NCI-H774 (cell line): ENCODE measurements around the gene CGB3.
A peak's percentile ranks its signal among the peaks of the same experiment; 100 is the strongest.

ENCODE experiments used
- DNase-seq: peaks from one replicate; lab custom pipeline; 2025; lab: John Stamatoyannopoulos, UW

CGB3 gene

GRCh38 chr19:49016067-49016839 lies 7.9 kb downstream of the CGB3 start:
- no peak for DNase-seq

- DNase-seq: no peak
Observed at GRCh38 chr19:49014870-49015255, 9.3 kb downstream of the CGB3 start.

GRCh38 chr19:49014123-49014869 lies 9.8 kb downstream of the CGB3 start:
- DNase-seq: no peak

DNA sequence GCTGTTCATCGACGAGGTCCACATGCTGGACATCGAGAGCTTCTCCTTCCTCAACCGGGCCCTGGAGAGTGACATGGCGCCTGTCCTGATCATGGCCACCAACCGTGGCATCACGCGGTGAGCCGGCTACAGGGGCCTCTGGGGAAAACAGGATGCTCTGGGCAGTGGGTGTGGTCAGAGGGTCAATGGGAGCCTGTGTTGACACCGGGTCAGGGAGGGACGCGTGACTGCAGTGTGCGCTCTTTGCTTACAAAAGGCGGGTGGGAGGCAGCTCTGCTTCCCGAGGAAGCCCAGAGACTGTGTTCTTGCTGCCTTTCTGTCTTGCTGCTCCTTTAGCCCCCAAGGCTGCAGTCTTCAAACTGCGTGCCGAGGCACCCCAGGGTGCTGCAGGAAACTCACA lies 12.9 kb downstream of the CGB3 start:
- no peak for DNase-seq

- DNase-seq: no peak
Observed at GRCh38 chr19:49010453-49010852, 13.7 kb downstream of the CGB3 start.

DNA sequence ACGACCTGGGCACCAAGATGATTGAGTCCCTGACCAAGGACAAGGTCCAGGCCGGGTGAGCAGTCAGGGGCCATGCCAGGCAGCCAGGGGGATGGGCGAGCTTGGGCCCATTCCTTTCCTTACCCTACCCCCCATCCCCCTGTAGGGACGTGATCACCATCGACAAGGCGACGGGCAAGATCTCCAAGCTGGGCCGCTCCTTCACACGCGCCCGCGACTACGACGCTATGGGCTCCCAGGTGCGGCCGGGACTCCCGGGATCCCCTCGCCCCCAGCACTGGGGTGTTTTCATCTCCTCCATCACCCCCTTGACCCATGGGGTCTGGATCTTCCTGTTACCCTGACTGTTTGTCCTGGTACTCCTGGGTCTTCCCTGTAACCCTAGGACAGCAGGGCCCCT lies 14.3 kb downstream of the CGB3 start:
- DNase-seq: no peak

DNA sequence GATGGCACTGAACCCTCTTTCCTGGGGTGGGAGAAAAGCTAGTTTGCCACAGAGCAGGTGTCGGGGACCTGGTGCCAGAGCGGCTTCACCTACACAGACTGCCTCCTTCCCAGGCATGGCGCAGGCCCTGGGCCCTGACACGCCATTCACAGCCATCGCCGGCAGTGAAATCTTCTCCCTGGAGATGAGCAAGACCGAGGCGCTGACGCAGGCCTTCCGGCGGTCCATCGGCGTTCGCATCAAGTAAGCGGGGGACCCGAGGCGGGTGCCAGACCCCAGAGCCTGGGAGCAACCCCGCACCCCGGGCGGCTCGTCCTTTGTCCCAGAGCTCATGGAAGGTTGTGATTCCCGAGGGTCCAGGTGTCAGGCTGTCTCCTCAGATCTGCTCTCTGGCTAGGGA lies 17.2 kb downstream of the CGB3 start:
- DNase-seq: no peak

- no peak for DNase-seq
Observed at GRCh38 chr19:49004964-49005614, 19.0 kb downstream of the CGB3 start.

DNA sequence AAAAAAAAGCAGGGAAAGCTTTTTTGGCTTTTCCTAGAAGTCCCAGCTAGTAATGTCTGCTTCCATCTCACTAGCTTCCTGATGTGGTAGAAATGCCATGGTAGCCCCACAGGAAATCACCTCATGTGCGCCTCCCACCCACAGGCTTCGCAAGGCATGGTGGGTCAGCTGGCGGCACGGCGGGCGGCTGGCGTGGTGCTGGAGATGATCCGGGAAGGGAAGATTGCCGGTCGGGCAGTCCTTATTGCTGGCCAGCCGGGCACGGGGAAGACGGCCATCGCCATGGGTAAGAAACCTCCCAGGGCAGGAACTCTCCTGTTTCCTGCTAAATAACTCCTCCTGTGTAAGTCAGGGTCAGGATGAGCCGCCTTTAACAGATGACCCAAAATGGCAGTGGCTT lies 20.0 kb downstream of the CGB3 start:
- DNase-seq: no peak

- DNase-seq: no peak
Observed at GRCh38 chr19:48999481-49000325, 24.4 kb downstream of the CGB3 start.

- DNase-seq: peak; percentile 35
Observed at GRCh38 chr19:48997972-48998371, 26.2 kb downstream of the CGB3 start.

DNA sequence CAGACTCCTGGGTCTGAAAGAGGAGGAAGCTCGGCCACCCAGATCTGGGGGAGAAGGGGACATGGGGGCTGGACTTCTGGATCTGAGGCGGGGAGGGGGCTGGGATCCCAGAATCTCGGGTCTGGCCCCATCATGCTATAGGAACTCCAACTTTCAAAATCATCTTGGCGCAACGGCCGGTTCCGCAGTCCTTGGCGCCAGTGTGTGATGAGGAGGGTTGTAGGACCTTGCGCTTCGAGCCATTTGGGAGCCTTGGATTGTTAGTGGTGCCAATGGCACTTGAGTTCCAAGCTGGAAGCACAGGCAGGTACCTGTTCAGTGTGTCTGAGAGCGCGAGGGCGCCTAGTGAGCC lies 30.1 kb downstream of the CGB3 start:
- DNase-seq: no peak

DNA sequence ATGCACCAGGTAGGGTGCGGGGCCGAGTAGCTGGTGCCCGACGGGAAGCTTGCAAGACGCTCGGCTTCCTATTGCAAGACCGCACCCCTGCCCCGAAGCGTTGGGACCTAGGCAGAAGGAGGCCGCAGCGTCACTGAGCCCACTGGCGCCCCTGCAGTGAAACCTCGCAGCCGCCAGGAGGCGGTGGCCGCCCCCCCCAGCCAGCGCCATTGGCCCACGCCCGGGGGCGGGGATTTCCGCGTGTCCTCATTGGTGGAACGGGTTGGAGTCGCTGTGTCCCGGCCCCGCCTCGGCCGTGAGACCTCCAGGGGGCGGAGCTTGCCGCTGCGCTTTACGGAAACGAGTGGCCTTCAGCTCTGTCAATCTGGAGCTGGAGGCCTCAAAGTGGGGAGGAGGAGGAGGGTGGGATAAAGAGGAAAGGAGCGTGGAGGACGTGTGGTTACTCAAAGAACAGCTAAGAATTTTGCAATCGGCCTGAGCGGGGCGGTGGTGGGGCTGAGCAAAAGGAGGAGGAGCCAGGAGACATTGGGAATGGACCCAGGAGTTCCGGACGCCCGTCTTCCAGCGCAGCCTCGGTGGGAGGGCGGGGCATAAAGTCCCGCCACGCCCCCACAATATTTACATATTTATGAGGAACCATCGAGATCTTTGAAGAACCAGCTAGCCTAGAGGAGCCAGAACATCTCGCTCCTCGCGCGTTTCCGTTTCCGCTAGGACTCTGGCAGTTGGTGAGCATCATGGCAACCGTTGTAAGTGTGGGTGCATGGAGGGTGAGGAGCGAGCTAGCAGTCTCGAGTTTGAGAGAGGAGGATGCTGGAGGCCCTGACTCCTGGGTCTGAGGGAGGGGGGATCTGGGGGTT lies 30.7 kb downstream of the CGB3 start, which contains the start of the genes GYS1 and RUVBL2:
TSS of gene GYS1 (minus strand) at position 135 of the 860 bp plus-strand sequence. CDS start 197 bp downstream, outside the sequence.
TSS of gene RUVBL2 (plus strand) at position 713 of the 860 bp plus-strand sequence. CDS start at position 738, 25 bp downstream.
- peak; percentile 99 for DNase-seq

DNA sequence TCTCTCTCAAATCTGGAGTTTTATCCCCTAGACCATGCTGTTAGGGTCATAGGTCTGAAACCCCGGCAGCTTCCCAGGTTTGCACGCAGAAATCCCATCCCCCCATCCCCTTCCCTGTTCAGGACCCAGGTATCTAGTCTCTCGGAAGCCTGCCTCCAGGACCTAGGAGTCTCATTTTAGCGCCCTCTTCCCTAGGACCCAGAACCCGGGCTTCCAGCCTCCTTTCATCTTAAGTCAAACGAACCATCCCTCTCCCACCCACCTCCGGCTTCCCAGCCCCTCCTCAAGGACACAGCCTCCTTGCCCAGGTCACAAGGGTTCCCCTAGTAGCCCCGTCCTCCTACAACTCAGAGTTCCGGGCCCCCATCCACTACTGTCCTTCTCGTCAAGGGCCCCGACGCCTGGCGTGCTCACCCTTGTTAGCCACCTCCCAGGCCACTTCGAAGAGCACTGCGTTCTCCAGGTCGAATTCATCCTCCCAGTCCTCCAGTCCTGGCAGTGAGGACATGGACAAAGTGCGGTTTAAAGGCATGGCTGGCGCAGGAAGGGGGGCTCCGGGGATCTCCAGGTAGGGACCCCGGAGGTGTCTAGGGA lies 31.5 kb downstream of the CGB3 start:
- no peak for DNase-seq

DNA sequence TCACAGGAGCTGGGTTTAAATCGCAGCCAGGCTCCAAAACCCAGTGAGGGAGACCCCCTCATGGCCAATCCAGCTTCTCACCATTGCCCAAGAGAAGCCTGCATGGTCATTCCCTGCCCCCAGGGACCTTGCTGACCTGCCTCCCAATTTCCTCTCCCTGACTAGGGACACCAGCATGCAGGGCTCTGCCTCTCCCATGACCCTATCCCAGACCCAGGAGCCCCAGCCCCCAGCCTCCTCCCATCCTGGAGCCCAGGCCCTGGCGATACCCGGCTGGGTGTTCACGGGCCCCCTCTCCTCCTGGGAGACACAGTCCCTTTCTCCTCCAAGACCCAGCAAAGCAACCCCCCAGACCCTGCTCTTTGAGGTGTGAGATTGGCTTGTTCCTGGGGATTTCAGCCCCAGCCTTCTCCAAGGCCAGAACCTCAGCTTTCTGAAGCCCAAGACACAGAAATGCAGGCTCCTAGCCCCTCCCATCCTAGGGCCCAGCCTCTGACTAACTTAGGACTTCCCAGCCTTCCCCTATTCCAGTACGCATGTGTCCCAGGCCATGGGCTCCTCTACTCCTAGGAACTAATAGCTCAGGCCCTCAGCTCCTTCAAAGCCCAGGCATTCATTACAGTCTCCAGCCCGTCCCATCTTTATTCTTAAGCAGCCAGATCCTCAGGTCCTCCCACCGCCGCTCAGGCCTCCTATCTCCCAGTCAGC lies 32.1 kb downstream of the CGB3 start:
- no peak for DNase-seq

GRCh38 chr19:48991011-48991609 lies 33.0 kb downstream of the CGB3 start:
- no peak for DNase-seq

DNA sequence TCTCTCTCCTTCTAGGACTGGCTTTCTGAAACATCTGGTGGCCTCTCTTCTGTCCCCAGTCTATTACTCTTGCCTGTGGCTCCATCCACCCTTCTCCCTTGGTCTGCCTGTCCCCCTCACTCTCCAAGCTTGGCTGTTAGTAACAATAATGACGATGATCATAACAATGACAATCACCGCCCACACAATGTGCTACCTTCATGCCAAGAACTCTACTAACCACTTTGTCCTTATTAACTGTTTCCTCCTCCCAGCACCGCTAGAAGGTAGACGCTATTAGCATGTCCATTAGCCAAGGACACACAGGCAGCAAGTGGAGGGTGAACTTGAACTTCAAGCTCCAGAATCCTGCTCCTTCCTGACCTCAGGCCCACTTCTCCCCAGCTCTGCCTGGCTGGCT lies 33.7 kb downstream of the CGB3 start:
- DNase-seq: no peak

- no peak for DNase-seq
Observed at GRCh38 chr19:48989701-48990291, 34.3 kb downstream of the CGB3 start.

- no peak for DNase-seq
Observed at GRCh38 chr19:48988860-48989259, 35.3 kb downstream of the CGB3 start.
